Fibroblast of pulmonary artery (primary cell): Measurements from ENCODE around the gene RBM28.

Experiments used
- DNase-seq: peaks from one replicate; pipeline ENCODE4 v3.0.0-alpha.2; 2010; ENCODE audit warnings: low read depth
- H3K4me3 ChIP-seq: replicated peaks from 2 replicates; pipeline ENCODE4 v1.5.1; 2011; ENCODE audit warnings: low read depth, mild to moderate bottlenecking, control low read depth, low read length, moderate library complexity
- CTCF ChIP-seq: IDR thresholded peaks from 2 replicates; pipeline ENCODE4 v1.5.1; 2011; ENCODE audit warnings: mild to moderate bottlenecking, control low read depth, low read length, inconsistent platforms; ENCODE audit errors: missing control alignments

Gene RBM28

GRCh38 chr7:128257458-128257857 is 86.2 kb downstream of the RBM28 start:
- H3K4me3 ChIP-seq: no peak overlapping the region
- DNase-seq: no peak
- no peak for TF ChIP-seq CTCF

- no peak for DNase-seq
- H3K4me3 ChIP-seq: no peak overlapping the region
- no peak for TF ChIP-seq CTCF
These were observed 88.4 kb downstream of the RBM28 start for GRCh38 chr7:128255271-128255670.

- no peak for DNase-seq
- TF ChIP-seq CTCF: no peak
- no peak overlapping the region for H3K4me3 ChIP-seq
These were observed 89.2 kb downstream of the RBM28 start for GRCh38 chr7:128254470-128254869.

GRCh38 chr7:128253701-128254100 is 90.0 kb downstream of the RBM28 start:
- no peak for DNase-seq
- no peak for TF ChIP-seq CTCF
- H3K4me3 ChIP-seq: no peak overlapping the region

- TF ChIP-seq CTCF: no peak
- H3K4me3 ChIP-seq: no peak overlapping the region
- DNase-seq: no peak
These were observed 92.4 kb downstream of the RBM28 start for GRCh38 chr7:128251337-128251736.
